Stimulated activated CD8-positive, alpha-beta memory T cell treated with anti-CD3 and anti-CD28 coated beads, Interleukin-4, amount 100 ng/mL, for 1 hour (primary cell): Measurements from ENCODE around the gene PLG.
"Not testable (repeated sequence)": the region's sequence is repeated elsewhere in the genome, so short reads cannot be mapped to it uniquely, and the experiment has no call there.

ENCODE experiments used
- DNase-seq, 2 donors: peaks; one replicate each; pipeline ENCODE4 v3.0.0-alpha.2; 2020; ENCODE audit warnings: low read depth in 2 of 2, low spot score in 1 of 2

The PLG gene

DNA sequence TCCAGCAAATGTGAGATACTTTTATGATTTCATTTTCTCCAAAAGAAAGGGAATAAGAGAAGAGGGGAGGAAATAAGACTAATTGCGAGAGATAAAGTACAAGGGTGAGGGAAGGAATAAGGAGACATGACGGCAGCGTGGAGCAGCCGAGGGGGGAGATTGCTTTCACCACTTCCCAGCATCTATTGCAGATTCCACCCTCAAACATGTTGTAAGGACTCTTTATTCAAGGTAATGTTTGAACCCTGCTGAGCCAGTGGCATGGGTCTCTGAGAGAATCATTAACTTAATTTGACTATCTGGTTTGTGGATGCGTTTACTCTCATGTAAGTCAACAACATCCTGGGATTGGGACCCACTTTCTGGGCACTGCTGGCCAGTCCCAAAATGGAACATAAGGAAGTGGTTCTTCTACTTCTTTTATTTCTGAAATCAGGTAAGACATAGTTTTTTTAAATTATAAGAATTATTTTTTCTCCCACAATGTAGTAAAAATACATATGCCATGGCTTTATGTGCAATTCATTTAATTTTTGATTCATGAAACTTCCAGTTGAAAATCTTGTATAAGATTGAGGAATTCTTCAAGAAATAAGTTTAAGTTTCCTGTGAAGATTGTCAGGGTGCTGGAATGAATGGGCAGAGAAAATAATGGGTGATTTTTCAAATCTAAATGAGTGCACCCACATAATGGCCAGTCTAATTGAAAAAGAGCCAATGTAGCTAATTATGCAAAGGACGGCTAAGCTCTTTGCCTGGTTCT is at the start of gene PLG:
PLG (plus strand) TSS at position 327 of the 763 bp plus-strand sequence; CDS start at position 388, 61 bp downstream.
- not testable (repeated sequence) for DNase-seq

DNA sequence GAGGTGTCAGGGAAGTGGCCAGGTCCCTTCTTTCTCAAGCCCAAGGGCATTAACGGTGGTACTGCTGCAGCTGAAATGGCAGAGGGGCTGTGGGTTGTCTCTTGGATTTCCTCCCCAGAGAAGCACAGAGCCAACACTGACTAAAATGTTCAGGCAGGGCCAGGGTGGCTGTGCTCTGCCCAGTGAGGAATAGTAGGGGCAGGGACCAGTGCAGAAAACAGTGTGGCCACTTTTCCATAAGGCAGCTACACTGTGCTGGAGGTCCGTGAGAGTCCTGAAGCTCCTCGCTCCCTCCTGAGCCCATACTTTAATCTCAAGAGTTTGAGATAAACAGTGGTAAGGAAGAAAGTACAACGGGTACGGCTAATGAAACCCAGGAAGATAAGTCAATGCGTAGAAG is 42.5 kb upstream of the PLG start:
- DNase-seq: no peak

DNA sequence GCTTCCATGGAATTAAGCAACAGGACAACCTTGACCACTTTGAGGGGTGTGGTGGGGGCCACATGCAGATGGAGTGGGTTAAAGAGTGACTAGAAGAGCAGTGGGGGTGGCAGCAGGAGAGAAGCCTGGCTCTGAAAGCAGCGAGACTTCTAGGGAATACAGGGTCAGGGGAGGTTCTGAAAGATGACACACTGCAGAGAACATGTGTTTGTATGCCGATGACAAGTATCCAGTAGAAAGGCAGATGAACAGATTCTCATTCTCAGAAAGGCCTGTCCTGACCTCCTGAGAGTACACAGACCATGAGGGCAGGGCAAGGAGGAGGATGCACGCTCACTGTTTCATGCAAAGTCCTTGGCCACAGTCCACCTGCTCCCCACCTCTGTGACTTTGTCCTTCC is 40.8 kb upstream of the PLG start:
- DNase-seq: no peak

GRCh38 chr6:160662429-160662828 is 39.6 kb upstream of the PLG start:
- no peak for DNase-seq

DNA sequence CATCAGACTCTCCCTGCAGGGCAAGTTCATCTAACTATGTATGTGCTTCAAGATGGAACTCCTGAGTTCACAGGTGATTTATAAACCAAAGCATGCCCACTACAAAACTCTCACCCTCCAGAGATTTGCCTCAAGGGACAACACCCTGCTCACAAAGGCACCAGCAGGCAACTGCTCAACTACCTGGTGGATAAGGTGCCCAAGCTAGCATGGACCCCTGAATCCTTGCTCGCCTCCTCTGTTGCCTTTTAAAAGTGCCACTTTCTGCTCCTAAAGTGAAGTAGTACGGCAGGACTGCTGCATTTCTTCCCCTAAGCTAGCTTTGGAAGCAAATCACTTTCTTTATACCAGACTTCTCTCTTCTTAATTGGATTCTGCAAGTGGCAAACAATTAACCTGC is 39.2 kb upstream of the PLG start:
- DNase-seq: no peak

- DNase-seq: not testable (repeated sequence)
Measured at GRCh38 chr6:160664198-160664597, 37.8 kb upstream of the PLG start, which contains the start of gene LPA. Gene LPA, minus strand, starts transcription at chr6:160664275. Its CDS starts 61 bp downstream, at chr6:160664214.

DNA sequence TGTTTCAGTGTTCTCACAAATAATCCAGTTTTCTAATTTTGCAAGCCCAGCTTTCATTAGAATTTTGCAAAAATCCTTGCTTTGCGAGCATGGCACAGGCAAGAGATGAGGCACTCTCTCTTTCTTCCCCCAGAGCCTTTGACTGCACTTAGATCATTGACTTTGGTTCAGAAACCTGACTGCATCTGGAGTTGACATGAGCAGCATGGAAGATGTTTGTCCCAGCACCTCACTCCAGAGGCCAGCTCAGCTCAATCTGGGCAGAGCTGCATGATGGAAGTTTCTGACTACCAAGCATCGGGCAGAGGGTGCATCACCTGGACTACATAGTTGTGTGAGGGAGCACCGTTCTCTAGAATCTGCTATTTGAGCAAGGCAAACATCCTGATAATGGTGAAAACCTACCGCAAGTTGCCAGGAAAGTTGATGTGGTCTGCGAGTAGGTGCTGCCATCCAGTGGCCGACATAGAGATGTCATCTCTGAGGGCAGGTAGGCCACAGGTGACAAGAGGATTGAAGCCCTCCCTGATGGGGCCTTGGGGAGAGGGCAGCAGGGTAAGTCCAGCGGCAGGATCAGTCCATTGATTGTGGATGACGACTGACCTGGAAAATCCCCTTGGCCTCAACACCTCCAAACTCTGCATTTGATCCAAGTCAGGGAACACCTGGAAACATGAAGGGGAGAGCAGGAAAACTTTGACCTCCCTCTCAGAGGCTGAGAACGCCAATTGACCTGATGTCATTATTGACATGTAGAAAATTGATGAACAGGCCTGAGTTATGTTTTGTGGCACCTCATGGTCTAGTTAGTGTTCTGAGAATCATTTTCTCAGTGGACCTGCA is 34.2 kb upstream of the PLG start:
- no peak for DNase-seq

GRCh38 chr6:160668589-160668988 is 33.5 kb upstream of the PLG start:
- no peak for DNase-seq

- DNase-seq: not testable (repeated sequence)
Measured at GRCh38 chr6:160676418-160676817, 25.6 kb upstream of the PLG start.

DNA sequence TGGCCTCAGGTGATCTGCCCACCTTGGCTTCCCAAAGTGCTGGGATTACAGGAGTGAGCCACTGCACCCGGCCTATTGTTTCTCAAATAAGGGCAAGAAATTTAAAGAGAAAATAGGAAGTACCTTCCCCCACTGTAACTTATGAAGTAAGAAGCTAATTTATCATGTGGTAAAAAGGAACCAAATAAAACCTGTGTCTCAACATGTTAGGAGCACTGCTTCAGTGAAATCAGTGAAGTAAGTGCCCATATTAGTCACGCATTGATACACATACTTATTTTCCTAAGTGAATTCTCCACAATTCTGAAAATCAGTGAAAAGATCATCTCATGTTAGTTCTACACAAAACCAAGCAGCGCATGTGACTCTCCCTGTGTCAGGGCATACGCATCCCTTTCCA is 23.8 kb upstream of the PLG start:
- no peak for DNase-seq

- DNase-seq: no peak
Measured at GRCh38 chr6:160678744-160679401, 23.2 kb upstream of the PLG start.

- DNase-seq: no peak
Measured at GRCh38 chr6:160679402-160679769, 22.7 kb upstream of the PLG start.

GRCh38 chr6:160685101-160685761 is 16.8 kb upstream of the PLG start:
- not testable (repeated sequence) for DNase-seq

DNA sequence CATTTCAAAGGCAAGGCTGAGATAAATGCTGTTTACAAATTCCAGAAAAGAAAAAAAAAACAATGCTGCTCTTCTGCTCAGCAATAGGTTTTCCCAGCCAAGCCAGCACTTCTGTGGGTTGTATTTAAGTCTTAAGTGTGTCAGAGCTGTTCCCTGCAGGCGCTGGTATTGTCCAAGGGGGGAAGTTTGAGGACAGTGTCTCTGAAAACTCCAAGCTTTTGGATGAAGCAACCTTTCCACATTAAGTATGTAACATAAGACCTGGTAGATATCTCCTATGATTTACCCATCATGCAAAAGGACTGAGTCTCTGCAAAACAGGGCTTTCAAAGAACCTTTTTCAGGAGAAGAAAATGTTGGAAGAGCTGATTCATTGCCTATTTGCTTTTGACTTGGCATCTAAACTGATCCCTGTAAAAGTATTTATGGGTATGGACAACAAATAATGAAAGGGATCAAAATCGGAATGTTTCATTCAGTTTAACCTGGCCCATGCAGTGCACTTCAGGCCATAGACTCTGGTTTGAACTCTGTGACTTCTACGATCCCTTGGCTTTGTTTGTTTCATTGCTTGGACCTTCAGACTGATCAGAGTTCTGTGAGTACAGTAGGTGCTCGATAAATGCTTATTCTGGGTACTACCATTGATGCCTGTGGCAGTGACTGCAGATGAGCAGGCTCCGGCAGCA is 16.1 kb upstream of the PLG start:
- no peak for DNase-seq

DNA sequence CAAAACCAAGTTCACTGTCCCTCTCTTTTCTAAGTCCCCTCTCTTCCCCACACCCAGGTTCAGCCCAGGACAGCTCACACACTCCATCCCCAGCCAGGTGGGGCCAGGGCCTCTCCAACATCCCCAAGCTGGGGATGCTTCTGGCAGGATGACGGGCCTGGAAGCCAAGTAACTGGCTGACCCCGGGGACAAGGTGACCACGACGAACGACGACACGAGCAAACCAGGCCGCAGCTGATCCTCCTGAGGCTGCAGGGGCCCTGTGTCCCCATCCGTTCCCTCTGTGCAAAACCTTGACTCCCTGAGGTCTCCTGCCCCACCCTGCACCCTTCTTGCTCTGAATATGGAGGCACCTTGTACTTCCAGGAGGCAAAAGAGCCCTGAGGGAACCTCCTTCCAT is 11.6 kb upstream of the PLG start:
- DNase-seq: no peak

DNA sequence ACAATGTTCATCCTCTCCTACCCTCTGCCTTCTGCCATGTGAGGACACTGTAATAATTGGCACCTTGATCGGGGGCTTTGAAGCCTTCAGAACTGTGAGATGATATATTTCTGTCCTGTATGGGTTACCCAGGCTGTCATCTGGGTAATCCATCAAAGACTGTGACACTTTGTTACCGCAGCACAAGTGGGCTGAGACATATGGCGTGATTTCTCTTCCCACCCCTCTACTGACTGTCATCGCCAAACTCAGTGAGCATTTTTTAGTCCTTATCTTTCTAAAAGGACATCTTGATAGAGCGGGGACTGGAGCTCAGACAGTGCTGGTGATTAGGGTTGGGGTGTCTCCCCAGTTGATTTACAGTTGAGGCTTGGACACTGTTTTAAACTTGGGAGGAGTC is 10.4 kb upstream of the PLG start:
- DNase-seq: no peak

- no peak for DNase-seq
Measured at GRCh38 chr6:160692369-160692959, 9.6 kb upstream of the PLG start.

DNA sequence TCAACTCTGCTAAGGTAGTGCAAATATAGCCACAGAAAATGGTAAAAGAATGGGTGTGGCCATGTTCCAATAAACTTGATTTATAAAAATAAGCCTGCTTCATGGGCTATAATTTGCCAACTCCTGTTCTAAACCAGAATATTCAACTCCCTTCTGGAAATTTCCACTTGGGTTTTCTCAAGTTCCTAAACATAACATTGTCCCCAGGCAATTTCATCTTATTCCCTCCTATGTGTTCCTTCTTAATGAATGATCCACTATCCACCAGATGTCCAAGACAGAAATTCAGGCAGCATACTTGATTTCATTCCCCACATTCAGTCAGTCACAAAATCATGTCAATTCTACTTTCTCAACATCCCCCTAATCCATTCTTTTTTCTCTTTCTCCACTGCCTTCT is 7.0 kb upstream of the PLG start:
- DNase-seq: not testable (repeated sequence)

DNA sequence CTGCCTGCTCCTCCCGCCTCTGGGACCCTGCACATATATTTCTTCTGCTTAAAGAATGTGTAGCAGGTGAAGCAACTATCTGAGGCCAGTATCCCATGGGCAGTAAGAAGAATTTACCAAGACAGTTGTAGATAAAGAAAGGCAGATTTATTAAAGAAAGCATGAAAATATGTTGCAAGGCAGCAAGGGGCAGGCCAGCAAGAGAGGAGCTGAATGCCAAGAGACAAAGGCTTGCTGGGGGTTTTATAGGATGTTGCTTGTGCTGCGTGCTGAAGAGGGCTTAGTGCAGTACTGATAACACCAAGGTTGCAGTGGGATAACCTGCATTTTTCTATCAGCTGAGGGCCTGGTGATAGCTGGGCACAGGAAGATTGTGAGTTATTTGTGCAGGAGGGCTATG is 6.4 kb upstream of the PLG start:
- not testable (repeated sequence) for DNase-seq

- DNase-seq: not testable (repeated sequence)
Measured at GRCh38 chr6:160696884-160697283, 5.2 kb upstream of the PLG start.
